Suprapubic skin (tissue), 3 donors: ENCODE measurements around the gene MAN2B2.

Source experiments
- CTCF ChIP-seq, 2 donors: fragments of 200-600 bp in 1 of 2; fragments of 450-650 bp in 1 of 2; sonication (generic) in 1 of 2; IDR thresholded peaks; one replicate each; pipeline ENCODE4 v1.5.1; 2016 to 2019; ENCODE audit warnings: antibody characterized with exemption in 2 of 2, mild to moderate bottlenecking in 1 of 2, moderate library complexity in 1 of 2
- POLR2AphosphoS5 ChIP-seq, 3 donors: sonication (generic); formaldehyde crosslinking; IDR thresholded peaks; one replicate each; pipeline ENCODE4 v1.6.1; 2017; ENCODE audit warnings: antibody characterized with exemption in 3 of 3

GRCh38 chr4:6541789-6542188, 33.2 kb upstream of the MAN2B2 start:
- TF ChIP-seq CTCF (IDR thresholded peaks at IDR 0.05) (no peak), POLR2AphosphoS5 (IDR thresholded peaks at IDR 0.05) (no peak)
